Psoas muscle (tissue), 8 donors: ENCODE measurements around the gene PRCD. TPM values are rescaled to one million over a fixed set of nuclear protein-coding genes. Genes with fewer than 3 reads are reported as not detected.
A peak's percentile ranks its signal among the peaks of the same experiment; 100 is the strongest.

ENCODE experiments used
- ATAC-seq, 4 donors: fragments of 200-7000 bp; cut with Tn5 transposase; one replicate each; pipeline ENCODE4 v1.9.1; 2020; ENCODE audit warnings: moderate library complexity in 3 of 4, mild to moderate bottlenecking in 2 of 4
- DNase-seq, 2 donors: peaks; one replicate each; pipeline ENCODE4 v3.0.0-alpha.2; 2020
- H3K27ac ChIP-seq: fragments of 200-600 bp; one replicate; pipeline ENCODE4 v1.8.0; 2022
- H3K27me3 ChIP-seq, 3 donors: fragments of 200-600 bp in 1 of 3; one replicate each; pipeline versions ENCODE4 v1.6.1 to v1.8.0; 2013 to 2022; ENCODE audit warnings: low read length in 2 of 3, mild to moderate bottlenecking in 2 of 3, moderate library complexity in 1 of 3; ENCODE audit not compliant: insufficient read depth in 3 of 3
- H3K36me3 ChIP-seq, 2 donors: fragments of 200-600 bp in 1 of 2; one replicate each; pipeline versions ENCODE4 v1.6.1 to v1.8.0; 2013 to 2022; ENCODE audit warnings: low read depth in 1 of 2, mild to moderate bottlenecking in 1 of 2, moderate library complexity in 1 of 2; ENCODE audit not compliant: insufficient read depth in 1 of 2
- H3K4me1 ChIP-seq: fragments of 200-600 bp; one replicate; pipeline ENCODE4 v1.8.0; 2022
- H3K4me3 ChIP-seq: fragments of 200-600 bp; one replicate; pipeline ENCODE4 v1.8.0; 2022; ENCODE audit warnings: mild to moderate bottlenecking
- H3K9me3 ChIP-seq: fragments of 200-600 bp; one replicate; pipeline ENCODE4 v1.8.0; 2022
- WGBS, 3 donors: extraction: QIAGEN DNeasy Blood & Tissue Kit; methylation state at CpG; one replicate each; pipeline versions ENCODE4 v1.1.6 to v1.1.7; 2013; 5-methylcytosine and 5-hydroxymethylcytosine counted together
- intact Hi-C, 2 donors: fragments of 100-400 bp; cut with DNase I; formaldehyde crosslinking; loops; one replicate each; pipeline versions ENCODE4 v1.11.0 to v1.14.2; 2022
- polyA plus RNA-seq, 3 donors: library from polyadenylated mRNA; stranded (reverse); fragments of 200-250 nt; gene quantifications; one replicate each; pipeline ENCODE4 v1.2.3, GENCODE V29; 2013
- total RNA-seq, 4 donors: library from RNA; stranded (reverse); fragmentation: NEBNext Ultra II Directional in 2 of 4; extraction: Animal tissue kit (Norgen Biotek cat#: 25700) in 2 of 4; gene quantifications; one replicate each; pipeline versions ENCODE4 v1.2.1 to v1.2.4, GENCODE V29; 2021 to 2023
- TF ChIP-seq, protein P1 (sequence below): fragments of 200-600 bp; IDR thresholded peaks from one replicate; pipeline ENCODE4 v1.8.0; 2022; ENCODE audit warnings: antibody characterized with exemption
- donor health status: healthy with polysubstance abuse.
- donor health status: DM: no; HTN: no; CAD: no; lungs with moderate emphysema.
- donor health status: Bipolar disorder and iron deficiency.
- donor health status: healthy.
- donor health status: DM: yes; HTN: yes; CAD: no.
- donor health status: DM: no; HTN: no; CAD: no.
- donor health status: DM: no; HTN: no; CAD: no.
- donor health status: DM: yes; HTN: yes; CAD: no.

Gene PRCD
- total and polyA plus RNA-seq, 7 donors, result 0.18 to 1.7 (median 1.3) TPM

DNA sequence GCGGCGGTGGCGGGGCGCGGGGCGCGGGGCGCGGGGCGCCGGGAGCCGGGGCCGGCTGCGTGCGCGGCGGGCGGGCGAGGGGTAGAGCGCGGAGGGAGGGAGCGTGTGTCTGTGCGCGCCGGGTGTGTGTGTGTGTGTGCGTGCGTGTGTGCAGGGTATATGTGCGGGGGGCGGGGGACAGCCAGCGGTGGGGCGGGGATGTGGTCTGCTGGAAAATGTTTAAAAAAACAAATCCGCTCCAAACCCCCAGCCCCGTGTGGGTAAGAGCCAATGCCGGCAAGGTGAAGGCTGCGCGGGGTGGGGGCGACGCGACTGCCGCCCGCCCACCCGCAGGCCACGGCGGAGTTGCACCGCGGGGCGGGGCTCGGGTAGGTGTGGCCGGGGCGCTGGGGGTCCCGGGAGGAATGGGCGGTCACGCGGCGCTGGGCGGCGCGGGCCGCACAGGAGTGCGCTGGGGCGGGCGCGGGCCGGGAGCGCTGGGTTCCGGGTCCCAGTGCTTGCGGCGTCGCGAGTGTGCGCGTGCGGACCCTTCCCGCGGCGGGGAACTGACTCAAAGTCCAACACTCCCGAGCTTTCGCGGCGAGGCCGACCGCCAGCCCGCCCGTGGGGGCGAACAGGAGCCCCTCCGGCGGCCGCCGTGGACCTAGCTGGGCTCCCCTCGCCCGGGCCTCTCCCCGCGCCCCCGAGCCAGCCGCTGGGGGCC is 2.1 kb upstream of the PRCD start, which contains the start of gene CYGB:
CYGB (minus strand) TSS at position 132 of the 703 bp plus-strand sequence. CDS start 167 bp downstream, outside the sequence.
- intact Hi-C loops, result no loop called here
- peak within 1 kb of the TSS; percentile 65 for H3K4me3 ChIP-seq
- no peaks in the 10 kb centered on the region for H3K9me3 ChIP-seq
- peak within 1 kb of the TSS; percentile 63 for H3K27ac ChIP-seq
- TF ChIP-seq, protein P1, sequence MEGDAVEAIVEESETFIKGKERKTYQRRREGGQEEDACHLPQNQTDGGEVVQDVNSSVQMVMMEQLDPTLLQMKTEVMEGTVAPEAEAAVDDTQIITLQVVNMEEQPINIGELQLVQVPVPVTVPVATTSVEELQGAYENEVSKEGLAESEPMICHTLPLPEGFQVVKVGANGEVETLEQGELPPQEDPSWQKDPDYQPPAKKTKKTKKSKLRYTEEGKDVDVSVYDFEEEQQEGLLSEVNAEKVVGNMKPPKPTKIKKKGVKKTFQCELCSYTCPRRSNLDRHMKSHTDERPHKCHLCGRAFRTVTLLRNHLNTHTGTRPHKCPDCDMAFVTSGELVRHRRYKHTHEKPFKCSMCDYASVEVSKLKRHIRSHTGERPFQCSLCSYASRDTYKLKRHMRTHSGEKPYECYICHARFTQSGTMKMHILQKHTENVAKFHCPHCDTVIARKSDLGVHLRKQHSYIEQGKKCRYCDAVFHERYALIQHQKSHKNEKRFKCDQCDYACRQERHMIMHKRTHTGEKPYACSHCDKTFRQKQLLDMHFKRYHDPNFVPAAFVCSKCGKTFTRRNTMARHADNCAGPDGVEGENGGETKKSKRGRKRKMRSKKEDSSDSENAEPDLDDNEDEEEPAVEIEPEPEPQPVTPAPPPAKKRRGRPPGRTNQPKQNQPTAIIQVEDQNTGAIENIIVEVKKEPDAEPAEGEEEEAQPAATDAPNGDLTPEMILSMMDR, result no peak
- H3K4me1 ChIP-seq, result peaks cover 24% of the 10 kb centered on the region
- ATAC-seq (no peak), DNase-seq (peak; percentile 61 to 74)
- peaks cover 0 to 19% (median 9%) of the 10 kb centered on the region in 3 donors for H3K27me3 ChIP-seq
- H3K36me3 ChIP-seq, result no peaks in the 10 kb centered on the region
- 1% methylated on average over 35 to 95 of the region's 95 CpGs for WGBS, 3 donors

DNA sequence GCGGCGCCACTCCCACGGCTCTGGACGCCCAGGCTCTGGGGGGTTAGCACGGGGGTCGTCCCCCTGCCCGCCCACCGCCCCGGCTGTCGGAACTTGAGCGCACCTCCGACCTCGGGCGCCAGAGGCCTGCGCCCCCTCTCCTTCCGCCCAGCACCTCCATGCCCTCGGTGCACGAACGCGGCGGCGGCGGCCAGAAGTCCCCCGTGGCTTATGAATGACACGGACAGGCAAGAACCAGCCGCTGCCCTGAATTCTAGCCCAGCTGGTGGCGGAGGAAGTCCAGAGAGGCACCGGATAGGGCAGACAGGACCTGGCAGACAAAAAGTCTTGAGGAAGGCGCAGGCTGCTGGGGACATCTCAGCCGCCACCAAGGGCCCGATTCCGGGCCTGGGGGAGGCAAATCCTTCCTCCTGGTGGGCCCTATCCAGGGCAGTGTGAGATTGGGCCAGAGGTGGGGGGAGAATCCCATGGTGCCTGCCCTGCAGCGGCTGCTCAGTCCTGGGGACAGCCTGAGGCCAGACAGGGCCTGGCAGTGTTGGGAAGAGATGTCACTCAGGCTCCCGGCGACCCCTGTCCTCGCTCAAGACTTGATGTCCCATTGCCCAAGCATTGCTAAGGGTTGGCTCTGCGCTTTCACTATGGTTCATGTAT is 1.4 kb upstream of the PRCD start:
- H3K36me3 ChIP-seq, result no peaks in the 10 kb centered on the region
- intact Hi-C loops, result no loop called here
- H3K27ac ChIP-seq, result peak overlapping the region; percentile 50
- ATAC-seq, result no peak
- DNase-seq, result peak in 1 of 2 donors; percentile 37
- TF ChIP-seq, protein P1, result no peak
- H3K27me3 ChIP-seq, result peaks cover 0 to 19% (median 9%) of the 10 kb centered on the region in 3 donors
- peaks cover 24% of the 10 kb centered on the region for H3K4me1 ChIP-seq
- 19 to 30% (median 20%) methylated on average over 27 to 37 of the region's 37 CpGs for WGBS, 3 donors
- H3K4me3 ChIP-seq, result peak overlapping the region; percentile 65
- no peaks in the 10 kb centered on the region for H3K9me3 ChIP-seq

DNA sequence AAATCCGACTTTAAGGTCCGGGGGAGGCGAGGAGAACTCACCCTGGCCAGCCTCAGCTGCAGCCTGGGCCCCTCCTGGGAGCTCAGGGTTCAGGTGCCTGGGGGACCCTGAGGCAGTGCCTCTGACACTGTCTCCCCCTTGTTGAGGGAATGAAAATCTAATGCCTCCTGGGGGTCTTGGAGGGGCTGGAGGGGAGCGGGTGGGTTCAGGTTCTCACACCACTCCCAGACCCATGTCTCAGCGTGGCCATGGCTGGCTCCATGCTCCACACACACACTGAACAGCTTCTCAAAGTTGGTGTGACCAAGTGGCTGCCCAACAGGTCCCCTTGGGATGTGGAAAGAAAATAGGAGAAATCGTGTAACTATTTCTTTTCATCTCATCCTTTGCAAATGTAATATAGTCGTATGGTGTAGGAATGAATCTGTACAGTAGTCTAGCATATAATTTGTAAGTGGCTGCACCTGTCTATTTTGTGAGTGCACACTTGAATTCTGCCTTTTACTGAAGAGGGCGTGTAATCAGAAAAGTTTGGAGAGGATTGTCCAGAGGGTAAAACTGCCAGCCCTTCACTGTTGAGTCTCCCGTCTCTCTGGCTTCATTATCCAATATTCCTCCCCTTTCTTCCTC is 788 bp upstream of the PRCD start:
- H3K4me3 ChIP-seq, result peak overlapping the region; percentile 65
- H3K36me3 ChIP-seq, result no peaks in the 10 kb centered on the region
- no peak for ATAC-seq
- H3K4me1 ChIP-seq, result peaks cover 31% of the 10 kb centered on the region
- H3K27ac ChIP-seq, result peak overlapping the region; percentile 50
- TF ChIP-seq, protein P1, result no peak
- peaks cover 0 to 19% (median 9%) of the 10 kb centered on the region in 3 donors for H3K27me3 ChIP-seq
- H3K9me3 ChIP-seq, result no peaks in the 10 kb centered on the region
- WGBS, 3 donors, result 70 to 80% (median 80%) methylated on average over 9 of the region's 9 CpGs
- DNase-seq, result no peak
- intact Hi-C loops, result no loop called here

DNA sequence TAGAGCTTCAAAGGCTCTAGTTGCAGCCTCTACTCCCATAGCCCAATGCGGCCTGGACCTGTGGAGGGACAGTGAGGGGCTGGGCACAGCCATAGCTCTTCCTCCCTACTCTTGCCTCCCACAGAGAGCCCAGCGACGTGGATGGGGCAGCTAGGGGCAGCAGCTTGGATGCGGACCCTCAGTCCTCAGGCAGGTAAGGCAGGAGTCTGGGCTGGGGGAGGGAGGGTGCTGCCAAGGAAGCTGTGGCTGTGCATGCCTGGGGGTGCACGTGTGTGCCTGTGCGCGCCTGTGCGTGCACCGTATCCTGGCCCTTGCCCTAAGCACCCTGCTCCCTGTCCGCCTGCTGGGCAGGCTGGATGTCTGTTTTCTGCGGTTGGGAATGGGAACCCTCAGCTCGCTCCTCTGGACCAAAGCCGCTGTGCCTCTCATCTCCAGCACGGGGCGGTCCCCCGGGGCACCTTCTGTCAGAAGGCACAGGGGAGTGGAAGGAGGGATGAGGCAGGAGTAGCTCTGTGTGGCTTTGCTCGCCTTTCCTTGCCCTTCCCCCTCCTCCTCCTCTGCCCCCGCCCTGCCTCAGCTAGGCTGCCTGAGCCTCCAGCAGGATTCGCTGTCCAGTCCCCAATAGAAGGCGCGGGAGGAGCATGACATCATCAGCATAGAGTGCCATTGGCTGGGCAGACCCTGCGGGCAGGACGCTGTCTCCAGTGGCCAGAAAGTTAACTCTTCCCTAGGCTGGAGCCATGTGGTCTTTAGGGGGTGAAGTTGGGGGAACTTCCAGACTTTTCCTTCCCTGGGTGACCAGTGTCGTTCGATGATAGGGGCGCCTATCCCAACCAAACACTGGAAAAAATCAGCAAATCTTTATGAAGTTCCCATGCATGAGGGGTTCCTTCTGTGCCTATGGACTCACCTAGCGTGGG is 797 bp downstream of the PRCD start:
- DNase-seq, result peak; percentile 93 to 96
- 5 to 7% (median 6%) methylated on average over 22 to 27 of the region's 27 CpGs for WGBS, 3 donors
- H3K4me1 ChIP-seq, result peaks cover 40% of the 10 kb centered on the region
- H3K9me3 ChIP-seq, result no peaks in the 10 kb centered on the region
- H3K36me3 ChIP-seq, result no peaks in the 10 kb centered on the region
- H3K4me3 ChIP-seq, result peak overlapping the region; percentile 71
- TF ChIP-seq, protein P1, result peak; percentile 14
- H3K27ac ChIP-seq, result peak overlapping the region; percentile 72
- intact Hi-C loops, result no loop called here
- peaks cover 0 to 19% (median 9%) of the 10 kb centered on the region in 3 donors for H3K27me3 ChIP-seq
- peak; percentile 97 to 99 (median 98) for ATAC-seq
